ENCODE results near the gene LAMTOR3. TPM values are rescaled to one million over a fixed set of nuclear protein-coding genes. Genes with fewer than 3 reads are reported as not detected.

Gene LAMTOR3
- total and polyA plus RNA-seq, 10 of the 15 experiments (the other 5 are each of a cell fraction or from before 2014, with no cell fraction given) = 30.1 to 120 (median 65.5) TPM

DNA sequence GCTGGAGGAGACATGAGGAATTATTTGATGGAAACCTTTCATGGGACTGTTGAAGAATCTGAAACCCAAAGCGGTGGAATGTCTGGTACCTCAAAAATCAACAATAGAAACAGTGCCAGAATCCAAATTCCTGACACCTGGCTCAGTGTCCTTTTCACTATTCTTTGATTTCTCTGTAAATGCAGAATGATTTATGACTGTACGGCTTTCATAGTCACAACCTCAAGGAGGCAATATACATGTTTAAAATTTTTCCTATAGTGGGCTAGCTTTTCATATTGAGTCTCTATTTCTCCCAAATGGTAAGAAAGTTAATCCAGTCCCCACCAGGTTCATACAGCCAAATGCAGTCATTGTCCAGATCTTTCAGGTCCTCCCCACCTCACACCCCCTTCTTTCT, 58.3 kb downstream of the LAMTOR3 start:
- Histone ChIP-seq H3K27me3 (replicated peaks in 1 of 2; ENCODE audit: control insufficient read depth in 2 of 2, insufficient read depth in 2 of 2, low read length in 1 of 2) (no peaks in the 10 kb centered on the region), H3K27ac (ENCODE audit: control insufficient read depth, insufficient read depth) (no peak overlapping the region), H3K4me1 (ENCODE audit: control insufficient read depth, insufficient read depth, low read length) (no peaks in the 10 kb centered on the region), H3K79me2 (ENCODE audit: control insufficient read depth, insufficient read depth, low read length) (peaks cover 21% of the 10 kb centered on the region), H4K20me1 (ENCODE audit: control insufficient read depth, insufficient read depth) (no peaks in the 10 kb centered on the region), H3K9me3 (replicated peaks; ENCODE audit: control insufficient read depth, insufficient read depth, low read length) (no peaks in the 10 kb centered on the region), H3K4me2 (ENCODE audit: control insufficient read depth, insufficient read depth) (no peak overlapping the region), H2AFZ (ENCODE audit: control insufficient read depth, low read depth, low read length) (no peak overlapping the region), H3K4me3 (no peak overlapping the region), H3K36me3 (ENCODE audit: control insufficient read depth in 2 of 2, insufficient read depth in 2 of 2, low read length in 1 of 2) (peaks cover 13 to 37% of the 10 kb centered on the region in 2 experiments), H3K9ac (ENCODE audit: control insufficient read depth, insufficient read depth, low read length) (no peak overlapping the region)
- in situ Hi-C loops (cut with MboI) = loop anchor here (25.0 kb wide), 1 partner anchor 1176 kb away; no protein-coding TSS in a partner anchor
- BruUV-seq (replicated peaks) = no TSS peak
- SMC1A ChIA-PET (ENCODE audit: uncharacterized antibody, unreplicated experiment) = interaction anchor here (0.8 to 2.1 kb wide), 7 partner anchors 9 to 81 kb away, joined by 3 to 9 read pairs (median 3); no protein-coding TSS in a partner anchor
- RAD21 ChIA-PET (ENCODE audit: unreplicated experiment) = no interaction called here
- FAIRE-seq (no peak), DNase-seq (ENCODE audit: low read depth, low spot score) (no peak), ATAC-seq (no peak)
- 100% methylated on average over 2 of the region's 2 CpGs for WGBS (ENCODE audit: insufficient coverage, insufficient replicate concordance, low lambda C conversion rate, missing lambda C conversion rate)
- CTCF ChIA-PET = interaction anchor here (1.1 kb wide), 1 partner anchor 8 kb away, joined by 5 read pairs; no protein-coding TSS in a partner anchor
- TF ChIP-seq, protein P1, sequence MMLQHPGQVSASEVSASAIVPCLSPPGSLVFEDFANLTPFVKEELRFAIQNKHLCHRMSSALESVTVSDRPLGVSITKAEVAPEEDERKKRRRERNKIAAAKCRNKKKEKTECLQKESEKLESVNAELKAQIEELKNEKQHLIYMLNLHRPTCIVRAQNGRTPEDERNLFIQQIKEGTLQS (IDR thresholded peaks at IDR 0.05; ENCODE audit: borderline replicate concordance, extremely low read depth, low read depth, low read length) = no peak
- no peak for TF ChIP-seq RBBP5 (conservative IDR thresholded peaks at IDR 0.05)
- no peak for TF ChIP-seq HDAC6 (IDR thresholded peaks at IDR 0.05; ENCODE audit: unreplicated experiment)
- TF ChIP-seq SP1 (IDR thresholded peaks at IDR 0.05; ENCODE audit: low read depth, low read length) = no peak
- no peak for TF ChIP-seq ZNF207 (IDR thresholded peaks at IDR 0.05; ENCODE audit: borderline replicate concordance)
- TF ChIP-seq, protein P2, sequence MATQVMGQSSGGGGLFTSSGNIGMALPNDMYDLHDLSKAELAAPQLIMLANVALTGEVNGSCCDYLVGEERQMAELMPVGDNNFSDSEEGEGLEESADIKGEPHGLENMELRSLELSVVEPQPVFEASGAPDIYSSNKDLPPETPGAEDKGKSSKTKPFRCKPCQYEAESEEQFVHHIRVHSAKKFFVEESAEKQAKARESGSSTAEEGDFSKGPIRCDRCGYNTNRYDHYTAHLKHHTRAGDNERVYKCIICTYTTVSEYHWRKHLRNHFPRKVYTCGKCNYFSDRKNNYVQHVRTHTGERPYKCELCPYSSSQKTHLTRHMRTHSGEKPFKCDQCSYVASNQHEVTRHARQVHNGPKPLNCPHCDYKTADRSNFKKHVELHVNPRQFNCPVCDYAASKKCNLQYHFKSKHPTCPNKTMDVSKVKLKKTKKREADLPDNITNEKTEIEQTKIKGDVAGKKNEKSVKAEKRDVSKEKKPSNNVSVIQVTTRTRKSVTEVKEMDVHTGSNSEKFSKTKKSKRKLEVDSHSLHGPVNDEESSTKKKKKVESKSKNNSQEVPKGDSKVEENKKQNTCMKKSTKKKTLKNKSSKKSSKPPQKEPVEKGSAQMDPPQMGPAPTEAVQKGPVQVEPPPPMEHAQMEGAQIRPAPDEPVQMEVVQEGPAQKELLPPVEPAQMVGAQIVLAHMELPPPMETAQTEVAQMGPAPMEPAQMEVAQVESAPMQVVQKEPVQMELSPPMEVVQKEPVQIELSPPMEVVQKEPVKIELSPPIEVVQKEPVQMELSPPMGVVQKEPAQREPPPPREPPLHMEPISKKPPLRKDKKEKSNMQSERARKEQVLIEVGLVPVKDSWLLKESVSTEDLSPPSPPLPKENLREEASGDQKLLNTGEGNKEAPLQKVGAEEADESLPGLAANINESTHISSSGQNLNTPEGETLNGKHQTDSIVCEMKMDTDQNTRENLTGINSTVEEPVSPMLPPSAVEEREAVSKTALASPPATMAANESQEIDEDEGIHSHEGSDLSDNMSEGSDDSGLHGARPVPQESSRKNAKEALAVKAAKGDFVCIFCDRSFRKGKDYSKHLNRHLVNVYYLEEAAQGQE (IDR thresholded peaks at IDR 0.05; ENCODE audit: low read depth, low read length) = no peak
- TF ChIP-seq ZNF622 (IDR thresholded peaks at IDR 0.05) = no peak
- no peak for TF ChIP-seq JUND (IDR thresholded peaks at IDR 0.05; ENCODE audit: low read depth, low read length)
- TF ChIP-seq CHD4 (IDR thresholded peaks at IDR 0.05) = no peak
- TF ChIP-seq POLR2AphosphoS2 (IDR thresholded peaks at IDR 0.05; ENCODE audit: low read depth, low read length) = no peak
- TF ChIP-seq, protein P3, sequence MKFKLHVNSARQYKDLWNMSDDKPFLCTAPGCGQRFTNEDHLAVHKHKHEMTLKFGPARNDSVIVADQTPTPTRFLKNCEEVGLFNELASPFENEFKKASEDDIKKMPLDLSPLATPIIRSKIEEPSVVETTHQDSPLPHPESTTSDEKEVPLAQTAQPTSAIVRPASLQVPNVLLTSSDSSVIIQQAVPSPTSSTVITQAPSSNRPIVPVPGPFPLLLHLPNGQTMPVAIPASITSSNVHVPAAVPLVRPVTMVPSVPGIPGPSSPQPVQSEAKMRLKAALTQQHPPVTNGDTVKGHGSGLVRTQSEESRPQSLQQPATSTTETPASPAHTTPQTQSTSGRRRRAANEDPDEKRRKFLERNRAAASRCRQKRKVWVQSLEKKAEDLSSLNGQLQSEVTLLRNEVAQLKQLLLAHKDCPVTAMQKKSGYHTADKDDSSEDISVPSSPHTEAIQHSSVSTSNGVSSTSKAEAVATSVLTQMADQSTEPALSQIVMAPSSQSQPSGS (IDR thresholded peaks at IDR 0.05; ENCODE audit: low read length) = no peak
- no peak for TF ChIP-seq CBFB (IDR thresholded peaks at IDR 0.05; ENCODE audit: low read depth)
- TF ChIP-seq BACH1 (IDR thresholded peaks at IDR 0.05; ENCODE audit: borderline replicate concordance) = no peak
- TF ChIP-seq NBN (IDR thresholded peaks at IDR 0.05) = no peak
- TF ChIP-seq RELA (IDR thresholded peaks at IDR 0.05; ENCODE audit: borderline replicate concordance, partially characterized antibody) = no peak
- TF ChIP-seq BMI1 (IDR thresholded peaks at IDR 0.05; ENCODE audit: borderline replicate concordance) = no peak
- no peak for TF ChIP-seq CBX5 (IDR thresholded peaks at IDR 0.05; ENCODE audit: low read depth)
- intact Hi-C loops (cut with micrococcal nuclease; ENCODE audit: unreplicated experiment) = no loop called here
- POLR2A ChIA-PET = interaction anchor here (0.6 kb wide), 1 partner anchor 49 kb away, joined by 3 read pairs; no protein-coding TSS in a partner anchor

All from GM12878 (cell line).